ENCODE results near the gene NFATC1.

- no peak for TF ChIP-seq CREB5 (CRISPR knock-in tag; IDR thresholded peaks at IDR 0.05; ENCODE audit: low read depth)
- no peak for TF ChIP-seq ARNTL (CRISPR knock-in tag; IDR thresholded peaks at IDR 0.05; ENCODE audit: borderline replicate concordance, low read depth)
- TF ChIP-seq PATZ1 (CRISPR knock-in tag; IDR thresholded peaks at IDR 0.05; ENCODE audit: borderline replicate concordance): no peak
- TF ChIP-seq ZC3H10 (CRISPR knock-in tag; IDR thresholded peaks at IDR 0.05): no peak
- no peak for TF ChIP-seq ZFP3 (CRISPR knock-in tag; IDR thresholded peaks at IDR 0.05)
- TF ChIP-seq GLIS3 (CRISPR knock-in tag; IDR thresholded peaks at IDR 0.05): no peak
- TF ChIP-seq OSR1 (CRISPR knock-in tag; IDR thresholded peaks at IDR 0.05): no peak
- no peak for TF ChIP-seq ZNF70 (CRISPR knock-in tag; IDR thresholded peaks at IDR 0.05)
- no peak for TF ChIP-seq CSDC2 (CRISPR knock-in tag; IDR thresholded peaks at IDR 0.05)
- TF ChIP-seq PPARA (CRISPR knock-in tag; IDR thresholded peaks at IDR 0.05; ENCODE audit: borderline replicate concordance): no peak
- no peak for TF ChIP-seq TOX (CRISPR knock-in tag; IDR thresholded peaks at IDR 0.05; ENCODE audit: borderline replicate concordance)
Observed at GRCh38 chr18:79501006-79501405, 105.3 kb downstream of the NFATC1 start.
